Glutamatergic neuron (in vitro differentiated cells): ENCODE data around the gene ENTPD2. TPM values are rescaled to one million over a fixed set of nuclear protein-coding genes. Genes with fewer than 3 reads are reported as not detected.

ENCODE experiments used
- DNase-seq: peaks from one replicate; pipeline ENCODE4 v3.0.0; 2022
- H3K27ac Mint-ChIP-seq: one replicate; pipeline ENCODE4 v1.8.0; 2020; ENCODE audit warnings: mild to moderate bottlenecking, mixed read lengths, inconsistent platforms; ENCODE audit not compliant: unreplicated experiment
- H3K27me3 Mint-ChIP-seq: one replicate; pipeline ENCODE4 v1.8.0; 2020; ENCODE audit warnings: mild to moderate bottlenecking, moderate library complexity, mixed read lengths, inconsistent platforms; ENCODE audit not compliant: unreplicated experiment
- H3K36me3 Mint-ChIP-seq: one replicate; pipeline ENCODE4 v1.8.0; 2020; ENCODE audit warnings: mild to moderate bottlenecking, mixed read lengths, inconsistent platforms; ENCODE audit not compliant: unreplicated experiment
- H3K4me1 Mint-ChIP-seq: one replicate; pipeline ENCODE4 v1.8.0; 2020; ENCODE audit warnings: mild to moderate bottlenecking, low read depth, mixed read lengths, inconsistent platforms; ENCODE audit not compliant: unreplicated experiment
- H3K4me3 Mint-ChIP-seq: one replicate; pipeline ENCODE4 v1.8.0; 2020; ENCODE audit warnings: mild to moderate bottlenecking, mixed read lengths, inconsistent platforms; ENCODE audit not compliant: unreplicated experiment
- H3K9me3 Mint-ChIP-seq: one replicate; pipeline ENCODE4 v1.8.0; 2020; ENCODE audit warnings: mild to moderate bottlenecking, moderate library complexity, mixed read lengths, inconsistent platforms; ENCODE audit not compliant: unreplicated experiment
- CTCF ChIP-seq: fragments of 200-600 bp; sonication (generic); IDR thresholded peaks from one replicate; pipeline ENCODE4 v1.5.0; 2021; ENCODE audit not compliant: partially characterized antibody, unreplicated experiment
- total RNA-seq: library from RNA; stranded (reverse); fragmentation: NEBNext Ultra II Directional; extraction: Animal tissue kit (Norgen Biotek cat#: 25700); gene quantifications from one replicate; pipeline ENCODE4 v1.2.1, GENCODE V29; 2021; ENCODE audit not compliant: unreplicated experiment

The ENTPD2 gene
- total RNA-seq, 1 donor from 2014 or later: 0.69 TPM

DNA sequence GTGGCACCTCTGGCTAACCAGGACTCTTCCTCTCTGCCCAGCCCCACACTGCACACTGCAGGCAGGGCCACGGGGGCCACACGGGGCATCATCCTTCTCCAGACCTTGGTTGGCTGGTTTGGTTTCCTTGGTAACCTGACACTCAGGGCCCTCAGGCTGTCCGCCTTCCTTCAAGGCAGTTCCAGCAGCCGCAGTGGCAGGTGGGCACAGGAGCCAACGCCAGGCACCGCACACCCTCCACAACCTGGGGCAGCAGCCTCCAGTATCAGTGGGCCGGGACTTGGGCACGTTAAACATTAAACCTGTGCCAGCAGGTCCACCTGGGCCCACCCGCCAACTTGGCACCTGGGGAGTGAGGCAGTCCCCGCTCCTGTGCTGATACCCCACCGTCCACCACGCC, 9.8 kb downstream of the ENTPD2 start:
- no peaks in the 10 kb centered on the region for H3K36me3 Mint-ChIP-seq
- H3K9me3 Mint-ChIP-seq: no peaks in the 10 kb centered on the region
- H3K4me1 Mint-ChIP-seq: no peaks in the 10 kb centered on the region
- no peak overlapping the region for H3K27ac Mint-ChIP-seq
- peaks cover 4% of the 10 kb centered on the region for H3K27me3 Mint-ChIP-seq
- TF ChIP-seq CTCF: no peak
- H3K4me3 Mint-ChIP-seq: peak overlapping the region; percentile 30
- no peak for DNase-seq

DNA sequence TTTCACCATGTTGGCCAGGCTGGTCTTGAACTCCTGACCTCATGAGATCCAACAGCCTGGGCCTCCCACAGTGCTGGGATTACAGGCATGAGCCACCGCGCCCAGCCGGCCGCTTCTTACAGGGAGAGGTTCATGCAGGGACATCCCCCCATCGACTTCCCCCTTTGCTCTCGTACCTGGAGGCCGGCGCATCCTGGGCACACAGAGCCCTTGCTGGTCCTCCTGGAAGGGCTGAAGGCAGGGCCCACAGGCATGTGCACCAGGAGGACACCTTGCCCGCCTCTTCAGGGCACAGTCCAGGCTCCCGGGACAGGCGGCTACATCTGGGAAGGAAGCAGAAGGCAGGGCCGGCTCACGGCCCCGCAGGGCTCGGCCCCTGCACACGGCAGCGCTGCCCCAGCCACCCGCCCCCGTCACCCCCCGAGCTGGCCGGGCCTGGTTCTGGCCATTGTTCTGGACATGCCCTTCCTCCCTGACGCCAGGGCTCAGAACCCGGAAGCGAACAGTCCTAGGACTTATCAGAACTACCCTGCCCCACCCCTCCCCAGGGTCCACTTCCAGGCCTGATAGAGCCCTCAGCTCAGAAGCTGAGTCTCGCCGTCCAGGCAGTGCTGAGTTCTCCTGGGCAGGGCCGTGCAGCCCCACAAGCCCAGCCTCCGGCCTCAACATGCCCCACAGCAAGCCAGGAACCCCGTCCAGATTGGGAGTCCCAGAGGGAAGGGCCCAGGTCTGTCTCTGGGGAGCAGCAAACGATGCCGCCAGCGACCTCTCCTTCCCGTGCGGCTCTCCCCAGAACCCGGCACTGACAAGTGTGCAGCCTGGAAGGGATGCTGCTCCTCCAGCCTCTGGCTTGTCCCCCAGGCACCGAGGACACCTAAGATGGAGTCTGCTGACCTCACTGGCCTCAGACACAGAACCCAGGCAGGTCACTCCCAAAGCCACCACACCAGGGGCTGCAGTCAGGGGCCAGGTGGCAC, 10.8 kb downstream of the ENTPD2 start:
- no peaks in the 10 kb centered on the region for H3K4me1 Mint-ChIP-seq

GRCh38 chr9:137041124-137041523, 12.7 kb downstream of the ENTPD2 start:
- Mint-ChIP-seq H3K36me3 (no peaks in the 10 kb centered on the region), H3K4me3 (no peak overlapping the region), H3K27me3 (no peaks in the 10 kb centered on the region), H3K9me3 (peaks cover 4% of the 10 kb centered on the region), H3K4me1 (no peaks in the 10 kb centered on the region), H3K27ac (no peak overlapping the region)
- TF ChIP-seq CTCF: no peak
- DNase-seq: no peak

More for the DNA sequence above, 10.8 kb downstream of the ENTPD2 start:
- no peak for TF ChIP-seq CTCF
- peaks cover 2% of the 10 kb centered on the region for H3K27me3 Mint-ChIP-seq
- H3K9me3 Mint-ChIP-seq: peaks cover 2% of the 10 kb centered on the region
- no peak overlapping the region for H3K27ac Mint-ChIP-seq
- H3K36me3 Mint-ChIP-seq: no peaks in the 10 kb centered on the region
- DNase-seq: no peak
- peak overlapping the region; percentile 72 for H3K4me3 Mint-ChIP-seq

GRCh38 chr9:137040568-137040967, 13.3 kb downstream of the ENTPD2 start:
- H3K4me1 Mint-ChIP-seq: no peaks in the 10 kb centered on the region
- H3K27ac Mint-ChIP-seq: no peak overlapping the region
- peaks cover 4% of the 10 kb centered on the region for H3K9me3 Mint-ChIP-seq
- TF ChIP-seq CTCF: no peak
- H3K4me3 Mint-ChIP-seq: no peak overlapping the region
- H3K36me3 Mint-ChIP-seq: no peaks in the 10 kb centered on the region
- no peak for DNase-seq
- H3K27me3 Mint-ChIP-seq: no peaks in the 10 kb centered on the region
